GM18502 (cell line): Measurements from ENCODE around the gene TOMM34.

Experiments used
- ATAC-seq: cut with Tn5 transposase; IDR thresholded peaks from one replicate; pipeline ENCODE4 v1.9.1; 2021; ENCODE audit warnings: mild to moderate bottlenecking; ENCODE audit not compliant: unreplicated experiment, poor library complexity

The TOMM34 gene

DNA sequence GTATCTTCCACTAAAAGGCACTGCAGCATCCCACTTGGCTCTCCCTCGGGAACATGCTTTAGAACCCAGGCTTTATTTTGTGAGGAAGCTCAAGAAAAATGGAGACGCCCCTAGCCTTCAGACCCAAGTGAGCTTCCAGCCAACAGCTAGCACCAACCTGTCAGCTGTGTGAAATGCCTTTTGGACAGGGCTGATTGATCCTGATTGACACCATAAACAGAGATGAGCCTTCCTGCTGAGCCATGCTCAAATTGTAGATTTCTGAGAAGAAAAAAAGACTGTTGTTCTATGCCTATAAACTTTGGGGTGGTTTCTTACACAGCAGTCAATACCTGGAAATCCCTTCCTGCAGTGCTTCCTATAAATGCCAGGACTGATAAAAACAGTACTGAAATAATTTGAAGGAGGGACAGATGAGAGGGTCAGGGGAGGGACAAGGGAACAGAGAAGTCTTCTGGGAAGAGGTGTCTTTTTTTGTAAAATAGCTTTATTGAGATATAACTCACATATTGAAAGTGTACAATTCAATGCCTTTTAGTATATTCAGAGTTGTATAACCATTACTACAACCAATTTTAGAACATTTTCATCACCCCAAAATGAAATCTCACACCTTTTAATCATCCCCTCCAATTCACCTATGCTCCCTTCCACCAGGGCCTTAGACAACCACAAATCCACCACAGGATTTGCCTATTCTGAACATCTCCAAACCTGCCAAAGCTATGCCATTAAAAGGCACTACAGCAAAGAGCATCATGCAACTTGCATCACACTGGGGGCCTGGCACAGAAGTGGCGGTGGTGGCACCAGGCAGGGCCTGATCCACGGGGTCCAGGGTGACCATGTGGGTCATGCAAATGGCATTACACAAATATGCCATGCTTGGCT is 3.4 kb upstream of the TOMM34 start:
- no peak for ATAC-seq

DNA sequence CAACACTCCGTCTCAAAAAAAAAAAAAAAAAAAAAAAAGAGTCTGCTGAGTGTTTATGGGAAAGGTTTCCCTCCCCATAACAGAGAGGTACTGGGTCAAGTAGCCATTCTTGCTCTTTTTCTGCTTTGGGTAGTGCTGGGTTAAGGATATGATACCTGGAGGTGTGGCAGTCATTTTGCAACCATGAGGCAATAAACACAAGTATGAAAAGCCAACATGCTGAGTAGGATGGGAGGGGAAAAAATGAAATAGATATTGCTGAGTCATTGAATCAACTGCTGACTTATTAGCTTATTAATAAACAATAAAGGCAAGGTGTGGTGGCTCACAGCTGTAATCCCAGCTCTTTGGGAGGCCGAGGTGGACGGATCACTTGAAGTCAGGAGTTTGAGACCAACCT is 2.3 kb upstream of the TOMM34 start:
- no peak for ATAC-seq

DNA sequence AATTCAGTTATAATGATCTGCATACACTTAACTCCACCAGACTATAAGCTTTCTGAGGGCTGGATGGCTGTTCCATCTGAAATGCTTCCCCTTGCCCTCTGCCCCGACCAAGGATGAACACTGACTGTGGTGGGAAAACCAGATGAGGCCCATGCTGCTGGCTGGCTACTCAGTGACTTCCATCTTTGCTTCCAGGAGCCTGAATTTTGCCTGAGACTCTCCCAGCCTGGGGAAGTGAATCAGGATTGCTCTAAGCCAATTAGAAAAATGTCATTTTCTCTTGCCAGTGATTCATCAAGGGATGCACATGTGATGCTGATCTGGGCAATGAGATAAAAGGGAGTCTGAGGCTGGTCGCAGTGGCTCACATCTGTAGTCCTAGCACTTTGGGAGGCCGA is 1.7 kb upstream of the TOMM34 start:
- ATAC-seq = no peak

DNA sequence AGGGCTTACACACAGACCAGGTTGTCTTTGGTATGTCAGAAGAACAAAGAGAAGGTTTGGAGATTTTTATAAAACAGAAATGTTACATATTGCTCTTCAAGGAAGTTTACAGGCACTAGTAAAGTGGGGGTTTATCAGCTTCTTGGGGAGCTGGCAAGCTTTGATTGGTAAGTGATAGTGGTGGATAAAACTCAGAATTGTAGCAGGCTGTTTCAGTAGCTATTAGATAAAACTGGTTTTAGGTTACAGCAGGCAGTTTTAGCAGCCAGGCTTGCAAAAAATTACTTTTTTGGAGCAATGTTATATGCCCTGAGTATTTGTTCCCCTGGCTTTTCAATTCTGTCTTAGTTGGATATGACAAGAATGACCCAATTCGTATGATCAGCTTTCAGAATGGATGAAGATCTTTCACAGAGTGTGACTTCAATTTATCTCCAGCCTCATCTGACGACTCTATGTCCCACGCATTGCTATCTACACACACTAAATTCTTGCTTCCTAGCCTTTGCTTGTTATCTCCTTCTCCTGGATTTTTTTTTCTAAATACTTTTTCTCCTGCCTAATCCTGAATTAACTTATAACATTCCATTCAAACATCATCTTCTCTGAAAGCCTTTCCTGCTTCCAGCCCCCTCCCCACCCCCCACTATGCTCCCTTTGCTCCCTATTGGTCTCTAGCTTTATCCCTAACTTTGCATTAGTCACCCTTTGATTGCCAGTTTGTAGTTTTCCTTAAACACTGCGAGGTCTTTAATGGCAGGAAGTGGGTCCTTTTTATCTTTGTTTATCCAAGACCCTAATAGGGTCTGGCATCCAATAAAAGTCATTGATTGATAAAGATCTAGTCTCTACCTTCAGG is 1.0 kb upstream of the TOMM34 start:
- ATAC-seq = no peak

DNA sequence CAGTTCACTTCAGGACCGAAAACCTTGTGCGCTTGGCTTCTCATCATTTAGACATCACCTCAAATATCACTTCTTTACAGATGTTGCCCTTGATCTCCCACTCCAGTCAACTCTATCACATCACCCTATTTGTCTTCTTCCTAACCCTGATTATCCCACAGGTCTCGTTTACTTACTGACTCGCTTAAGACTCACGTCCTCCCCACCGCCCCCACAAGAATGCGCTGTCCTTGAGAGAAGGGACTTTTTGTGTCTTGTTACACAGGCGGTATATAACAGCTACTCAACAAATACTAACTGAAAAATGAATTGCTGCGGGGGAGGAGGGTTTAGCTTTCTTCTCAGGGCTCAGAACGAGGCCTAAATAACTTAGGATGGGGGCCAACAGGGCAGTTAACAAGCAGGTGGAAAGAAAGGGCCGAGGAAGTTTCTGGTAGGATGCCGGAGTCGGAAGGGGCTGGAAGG is 527 bp downstream of the TOMM34 start:
- no peak for ATAC-seq

DNA sequence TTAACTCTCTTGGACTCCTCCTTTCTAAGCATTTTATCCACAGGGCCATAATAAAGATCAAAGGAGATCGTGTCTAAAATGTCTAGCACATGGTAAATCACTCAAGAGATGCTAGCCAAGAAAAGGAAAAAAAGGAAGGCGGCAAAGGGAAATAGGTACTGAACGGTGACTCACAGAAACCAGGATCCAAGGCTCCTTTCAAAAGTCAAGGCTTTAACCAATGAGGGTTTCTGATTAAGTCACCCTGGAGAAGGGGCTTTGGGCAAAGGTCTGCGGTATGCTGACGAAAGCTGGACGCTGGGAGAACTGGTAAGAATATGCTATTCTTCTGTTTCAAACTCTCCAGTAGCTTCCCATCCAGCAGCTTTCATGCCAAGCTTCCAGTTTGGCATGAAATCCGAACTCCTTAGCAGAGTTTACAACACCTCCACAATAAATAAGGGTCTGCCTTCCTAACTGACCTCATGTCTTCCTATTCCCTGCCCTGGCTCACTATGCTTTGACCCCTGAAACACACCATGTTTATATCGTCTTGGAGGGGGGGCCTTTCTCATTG is 1.0 kb downstream of the TOMM34 start:
- ATAC-seq = no peak

DNA sequence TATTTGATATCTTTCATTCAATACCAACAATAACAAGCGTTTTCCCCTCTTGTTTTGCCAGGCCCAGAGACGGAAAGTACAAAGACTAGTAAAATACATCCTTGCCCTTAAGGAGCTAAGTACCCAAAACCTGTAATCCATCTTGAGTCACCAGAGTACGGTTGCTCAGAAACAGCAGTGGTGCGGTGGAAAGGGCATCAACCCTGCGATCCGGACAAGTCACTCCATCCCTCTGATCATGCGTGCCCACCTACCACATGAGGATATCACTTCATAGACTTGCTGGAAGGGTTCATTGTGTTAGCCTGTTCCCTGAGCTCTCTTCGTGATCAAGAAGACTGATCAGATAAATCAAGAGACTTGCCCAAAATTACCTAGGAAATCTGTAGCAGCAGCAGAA is 1.9 kb downstream of the TOMM34 start:
- no peak for ATAC-seq

DNA sequence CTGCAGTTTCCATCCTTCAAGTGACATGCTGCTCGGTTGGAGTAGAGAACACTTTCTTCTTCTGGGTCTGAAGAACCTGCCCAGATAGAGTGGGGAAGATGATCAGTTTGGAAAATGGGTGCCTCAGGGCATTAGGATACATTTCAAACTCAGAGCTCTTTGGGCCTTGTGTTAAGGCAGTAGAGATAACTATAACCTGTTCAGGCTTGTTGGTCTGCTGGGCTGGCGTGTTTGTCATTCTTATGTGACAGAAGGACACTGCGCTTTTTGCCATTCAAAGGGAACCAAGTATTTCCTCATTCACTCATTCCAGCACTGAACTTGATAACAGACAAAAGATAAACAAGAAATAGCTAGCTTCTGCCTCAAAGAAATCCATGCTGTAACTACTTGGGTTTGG is 3.8 kb downstream of the TOMM34 start:
- no peak for ATAC-seq

DNA sequence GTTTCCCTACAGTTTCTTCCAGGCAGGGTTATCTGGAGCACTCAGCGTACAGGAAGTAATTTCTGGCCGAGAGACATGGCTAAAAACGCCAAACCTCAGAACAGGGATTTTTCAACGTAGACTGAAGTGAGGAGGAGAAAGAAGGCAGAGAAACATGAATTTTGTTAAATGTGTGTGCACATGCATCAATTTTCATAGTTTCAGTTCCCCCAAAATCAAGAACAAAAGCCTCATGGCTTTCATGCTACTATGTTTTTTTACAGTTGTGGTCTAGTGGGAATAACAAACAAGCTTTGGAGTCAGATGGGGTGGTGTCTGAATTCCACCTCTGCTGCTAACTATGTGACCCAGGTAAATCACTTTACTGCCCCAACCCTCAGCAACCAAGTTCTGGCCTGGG is 4.9 kb downstream of the TOMM34 start:
- no peak for ATAC-seq

DNA sequence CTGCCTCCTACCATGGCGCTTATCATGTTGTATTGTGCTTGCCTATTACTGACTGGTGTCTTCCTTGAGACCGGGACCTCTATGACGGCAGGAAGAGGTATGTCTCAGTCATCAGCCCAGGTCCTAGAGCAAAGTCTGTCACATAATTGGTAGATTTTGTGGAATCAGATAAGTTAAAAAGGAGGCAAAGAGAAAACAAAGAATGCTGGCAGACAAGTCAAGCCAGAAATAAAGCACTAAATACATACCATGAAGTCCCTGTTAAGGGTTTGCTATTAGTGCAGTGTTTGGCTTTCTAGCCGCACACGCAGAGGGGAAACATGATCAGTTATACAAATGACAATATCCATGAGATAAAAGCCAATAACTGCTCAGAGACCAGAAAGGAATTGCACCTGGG is 6.0 kb downstream of the TOMM34 start:
- ATAC-seq = no peak

DNA sequence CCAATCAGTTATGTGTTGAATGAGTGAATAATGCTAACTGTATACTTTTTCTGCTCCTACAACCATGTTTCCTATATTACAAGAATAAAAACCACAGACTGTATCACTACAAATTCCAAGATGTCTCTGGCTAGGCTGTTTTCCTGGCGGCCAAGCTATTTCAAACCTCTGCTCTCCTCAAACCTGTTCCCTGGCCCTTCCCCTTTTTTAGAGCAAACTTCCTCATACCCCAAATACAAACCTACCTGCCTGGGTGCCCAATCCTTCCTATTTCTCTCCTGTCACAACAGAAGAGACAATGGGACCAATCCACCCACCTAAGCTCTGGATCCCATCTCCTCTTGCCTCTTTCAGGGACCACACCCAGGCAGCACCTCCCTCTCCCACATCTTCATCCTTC is 7.5 kb downstream of the TOMM34 start:
- no peak for ATAC-seq

DNA sequence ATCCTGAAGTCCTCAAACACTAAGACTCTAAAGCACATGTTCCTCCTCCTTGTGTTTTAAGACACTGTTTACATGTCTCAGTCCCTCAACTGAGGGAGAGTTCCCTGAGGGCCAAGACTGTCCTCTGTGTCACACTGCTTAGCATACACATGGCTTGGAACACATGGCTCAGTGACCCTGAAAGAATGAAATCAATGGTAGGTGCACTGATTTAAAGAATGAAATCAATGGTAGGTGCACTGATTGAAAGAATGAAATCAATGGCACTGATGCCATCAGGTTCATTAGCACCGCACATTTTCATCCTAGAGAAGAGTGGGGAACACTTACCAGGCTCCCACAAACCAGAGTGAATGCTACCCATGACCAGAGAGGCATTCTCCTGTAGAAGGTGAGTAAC is 9.8 kb downstream of the TOMM34 start:
- no peak for ATAC-seq

DNA sequence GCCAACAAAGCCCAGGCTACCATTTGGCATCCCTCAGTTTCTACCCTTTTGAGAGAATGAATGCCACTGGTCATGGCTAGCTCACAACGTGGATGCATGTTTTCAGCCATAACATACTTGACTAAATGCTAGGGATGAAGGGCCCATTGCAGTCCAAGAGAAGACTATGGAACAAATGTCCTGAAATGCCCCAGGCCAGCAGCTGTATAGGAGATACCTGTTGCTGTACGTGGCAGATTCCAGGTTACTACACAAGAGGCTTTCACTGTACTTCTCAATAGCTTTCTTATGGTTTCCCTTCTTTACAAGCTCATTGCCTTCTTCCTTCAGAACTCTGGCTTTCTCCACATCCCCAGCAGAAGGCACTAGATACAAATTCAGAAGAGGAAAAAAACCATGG is 11.7 kb downstream of the TOMM34 start:
- ATAC-seq = no peak

DNA sequence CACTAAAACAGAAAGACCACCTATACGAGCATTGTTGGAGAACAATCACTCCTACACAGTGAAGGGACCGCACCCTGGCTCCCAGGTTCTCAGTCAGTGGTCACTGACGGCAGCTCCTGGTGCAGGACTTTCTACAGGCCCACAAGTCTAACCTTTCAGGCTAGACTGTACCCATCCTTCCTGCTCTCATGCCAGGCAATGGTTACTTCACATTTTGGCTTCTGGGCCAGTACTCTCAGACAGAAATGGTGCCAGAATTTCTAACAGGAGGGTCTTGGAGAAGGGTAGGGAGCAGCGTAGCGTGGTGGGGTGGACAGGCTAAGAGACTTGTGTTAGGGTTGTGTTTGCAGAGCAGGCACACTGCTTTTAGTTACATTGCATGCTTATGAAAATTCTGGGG is 12.1 kb downstream of the TOMM34 start:
- ATAC-seq = no peak

DNA sequence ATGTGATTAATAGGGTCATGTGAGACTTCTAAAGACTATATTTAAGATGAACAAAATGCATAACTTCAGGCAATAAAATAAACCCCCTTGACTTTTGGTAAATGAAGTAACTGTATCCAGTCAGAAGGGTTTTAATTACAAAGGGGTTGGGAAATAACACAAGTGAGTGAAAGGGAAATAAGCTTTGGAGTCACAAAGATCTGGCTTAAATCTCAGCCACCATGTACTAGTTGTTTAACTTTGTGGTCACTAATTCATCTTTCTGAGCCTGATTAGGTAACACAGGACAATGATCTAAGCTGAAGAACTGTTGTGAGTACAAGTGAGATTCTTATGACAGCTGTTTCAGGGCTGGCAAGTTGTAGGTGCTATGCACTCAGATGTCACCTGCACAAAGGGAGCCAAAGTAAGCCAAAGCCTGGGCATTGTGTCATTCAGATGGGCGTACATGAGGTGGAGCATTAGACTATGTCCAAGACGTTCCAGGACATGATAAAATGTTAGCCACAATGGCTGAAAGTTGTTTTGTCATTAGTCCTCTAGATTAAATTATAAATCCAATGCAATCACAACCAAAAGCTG is 13.8 kb downstream of the TOMM34 start:
- no peak for ATAC-seq

DNA sequence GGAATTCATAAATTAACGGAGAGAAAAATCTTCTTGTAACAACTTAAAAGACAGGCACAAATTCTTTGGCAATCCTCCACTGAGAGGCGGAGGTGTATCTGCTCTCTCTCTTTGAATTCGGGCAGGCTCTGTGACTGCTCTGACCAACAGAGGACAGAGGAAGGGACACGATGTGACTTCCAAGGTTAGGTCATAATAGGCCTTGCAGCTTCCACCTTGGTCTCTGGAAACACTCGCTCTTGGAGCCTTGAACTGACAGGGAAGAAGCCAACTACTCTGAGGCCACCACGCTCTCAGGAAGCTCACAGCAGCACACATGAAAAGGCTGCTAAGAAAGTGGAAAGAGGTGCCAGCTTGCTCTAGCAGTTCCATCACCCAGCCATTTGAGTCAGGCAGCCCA is 14.9 kb downstream of the TOMM34 start:
- no peak for ATAC-seq

DNA sequence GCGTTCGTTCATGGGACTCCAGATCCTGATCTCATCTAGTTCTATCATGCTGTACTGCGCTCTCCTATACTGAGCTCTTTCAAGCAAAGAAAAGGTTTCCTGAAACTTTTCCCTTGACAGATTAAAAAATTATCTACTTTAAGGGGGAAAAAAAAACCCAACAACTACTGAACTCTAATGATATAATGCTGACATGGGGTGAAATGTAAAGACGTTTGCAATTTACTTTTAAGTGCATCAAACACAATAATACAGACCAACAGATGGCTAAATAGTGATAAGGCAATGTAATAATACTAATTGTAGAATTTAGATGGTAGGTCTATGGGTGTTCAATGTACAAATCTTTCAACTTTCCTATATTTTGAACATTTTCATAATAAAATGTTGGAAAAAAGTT is 16.4 kb downstream of the TOMM34 start:
- ATAC-seq = no peak

DNA sequence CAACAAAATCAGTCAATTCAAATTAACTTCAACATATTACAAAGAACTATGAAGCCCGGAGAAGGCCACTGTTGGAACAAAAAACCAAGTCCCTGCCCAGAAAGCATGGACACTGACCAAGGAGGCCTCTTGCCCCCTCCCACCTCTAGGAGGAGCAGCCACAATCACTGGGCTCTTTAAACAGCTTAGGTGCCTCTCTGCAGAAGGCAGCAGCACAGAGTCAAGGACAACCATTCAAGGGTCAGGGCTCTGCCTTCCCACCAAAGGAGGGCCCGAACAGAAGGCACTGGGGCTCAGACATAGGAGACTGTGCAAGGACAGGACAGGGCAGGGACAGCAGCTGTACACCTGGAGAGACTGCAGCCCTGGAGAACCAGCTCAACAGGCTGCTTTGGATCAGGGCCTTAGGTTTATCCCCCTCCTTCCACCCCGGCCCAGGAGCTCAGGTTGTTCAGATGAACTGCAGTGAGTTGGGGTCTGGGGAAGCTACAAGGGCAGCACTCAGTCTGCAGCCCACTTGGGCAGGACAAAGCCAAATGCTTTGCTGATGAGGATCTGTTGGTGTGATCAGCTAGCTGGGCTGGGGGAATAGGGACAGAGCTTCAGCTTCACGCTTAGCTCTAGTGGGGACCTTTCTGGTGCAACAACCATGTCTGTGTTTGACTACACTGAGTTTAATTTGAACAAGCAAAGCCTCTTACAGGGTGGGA is 17.8 kb downstream of the TOMM34 start:
- ATAC-seq = no peak

DNA sequence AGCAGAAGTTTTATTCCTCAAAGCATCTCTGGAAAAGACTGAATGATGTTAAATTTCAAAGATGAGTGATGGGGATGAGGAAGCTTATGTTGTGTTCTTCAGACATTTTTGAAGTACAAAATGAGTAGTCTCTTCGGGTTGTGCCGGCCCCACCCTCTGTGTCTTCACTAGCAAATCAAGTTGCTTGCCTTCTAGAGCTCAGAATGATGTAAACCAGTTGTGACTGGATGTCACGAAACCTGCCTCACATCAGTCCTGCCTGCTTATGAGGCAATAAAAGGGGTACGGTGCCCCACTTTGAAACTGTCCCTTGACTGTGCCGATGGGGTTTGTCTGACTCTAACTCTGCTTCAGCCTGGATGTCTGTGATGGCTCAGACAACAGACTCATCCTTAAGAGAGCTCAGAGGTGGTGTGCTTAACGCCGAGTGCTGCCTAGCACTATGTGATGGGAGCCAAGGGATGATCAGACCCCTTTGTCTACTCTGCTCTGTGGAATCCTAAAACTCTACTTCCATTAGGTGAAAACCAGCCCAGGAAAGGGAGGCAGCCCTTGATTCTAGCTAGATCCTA is 19.0 kb downstream of the TOMM34 start:
- no peak for ATAC-seq

DNA sequence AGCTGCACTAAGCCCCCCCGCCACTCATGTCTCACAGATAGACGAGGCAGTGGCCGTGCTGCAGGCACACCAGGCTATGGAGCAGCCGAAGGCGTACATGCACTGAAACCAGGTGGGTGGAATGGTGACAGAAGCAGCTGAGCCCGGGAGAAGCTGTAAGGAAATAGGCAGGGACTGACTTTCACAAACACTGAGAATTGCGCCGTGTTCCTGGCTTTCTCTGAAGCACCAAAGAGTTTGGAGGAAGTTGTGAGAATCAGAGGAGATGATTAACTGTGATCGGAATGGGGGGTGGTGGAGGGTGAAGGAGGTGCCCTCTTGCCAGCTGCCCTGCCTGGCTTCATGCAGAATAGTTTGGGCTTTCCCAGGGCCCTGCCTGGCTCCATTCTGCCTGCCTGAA is 21.6 kb downstream of the TOMM34 start:
- no peak for ATAC-seq
